Heart left ventricle (tissue), 16 donors: ENCODE measurements around the gene CCDC92. TPM values are rescaled to one million over a fixed set of nuclear protein-coding genes. Genes with fewer than 3 reads are reported as not detected.

ENCODE experiments used
- ATAC-seq, 4 donors: fragments of 200-7000 bp; cut with Tn5 transposase; one replicate each; pipeline ENCODE4 v1.9.1; 2020 to 2022; ENCODE audit warnings: moderate library complexity in 4 of 4, mild to moderate bottlenecking in 3 of 4, moderate number of reproducible peaks in 1 of 4
- DNase-seq, 5 donors: peaks; one replicate each; pipeline ENCODE4 v3.0.0-alpha.2; 2020
- H3K27ac ChIP-seq, 12 donors: fragments of 200-600 bp; sonication (generic) in 4 of 12; one replicate each; pipeline versions ENCODE4 v1.5.0 to v1.8.0; 2016 to 2022; ENCODE audit warnings: mild to moderate bottlenecking in 2 of 12
- H3K27me3 ChIP-seq, 9 donors: fragments of 200-600 bp; sonication (generic) in 2 of 9; one replicate each; pipeline versions ENCODE4 v1.5.1 to v1.8.0; 2016 to 2022; ENCODE audit warnings: mild to moderate bottlenecking in 3 of 9
- H3K36me3 ChIP-seq, 9 donors: fragments of 200-600 bp; sonication (generic) in 2 of 9; one replicate each; pipeline versions ENCODE4 v1.5.0 to v1.8.0; 2018 to 2022; ENCODE audit warnings: mild to moderate bottlenecking in 2 of 9
- H3K4me1 ChIP-seq, 12 donors: fragments of 200-600 bp; sonication (generic) in 4 of 12; one replicate each; pipeline versions ENCODE4 v1.5.0 to v1.8.0; 2016 to 2022; ENCODE audit warnings: mild to moderate bottlenecking in 3 of 12
- H3K4me3 ChIP-seq, 12 donors: fragments of 200-600 bp; sonication (generic) in 4 of 12; one replicate each; pipeline versions ENCODE4 v1.5.0 to v1.8.0; 2017 to 2022; ENCODE audit warnings: mild to moderate bottlenecking in 9 of 12, moderate library complexity in 4 of 12
- H3K9me3 ChIP-seq, 12 donors: fragments of 200-600 bp; sonication (generic) in 4 of 12; one replicate each; pipeline versions ENCODE4 v1.5.0 to v1.8.0; 2016 to 2022; ENCODE audit warnings: mild to moderate bottlenecking in 1 of 12
- POLR2A ChIP-seq, 2 donors: fragments of 450-650 bp; IDR thresholded peaks; one replicate each; pipeline ENCODE4 v1.6.1; 2017; ENCODE audit warnings: antibody characterized with exemption in 2 of 2, mild to moderate bottlenecking in 2 of 2, moderate library complexity in 2 of 2
- WGBS, 4 donors: extraction: QIAGEN DNeasy Blood & Tissue Kit in 2 of 4; methylation state at CpG; one replicate each; pipeline versions ENCODE4 v1.1.5 to v1.1.7; 2013 to 2018; 5-methylcytosine and 5-hydroxymethylcytosine counted together
- intact Hi-C, 10 donors: fragments of 100-400 bp; cut with DNase I; formaldehyde crosslinking; loops; one replicate each; pipeline versions ENCODE4 v1.11.1 to v1.14.2; 2022
- polyA plus RNA-seq, 2 donors: library from polyadenylated mRNA; stranded (reverse); fragments of 200-250 nt; gene quantifications; one replicate each; pipeline ENCODE4 v1.2.3, GENCODE V29; 2013
- total RNA-seq, 9 donors: library from RNA; depleted of rRNA in 2 of 9; stranded (reverse); fragments of >200 nt in 2 of 9; fragmentation: NEBNext Ultra II Directional in 3 of 9; extraction: Animal tissue kit (Norgen Biotek cat#: 25700) in 3 of 9; gene quantifications; one replicate each; pipeline versions ENCODE4 v1.1.0 to v1.2.4, GENCODE V29; 2016 to 2023
- TF ChIP-seq, protein P1 (sequence below), 12 donors: fragments of 200-600 bp; sonication (generic) in 4 of 12; IDR thresholded peaks; one replicate each; pipeline versions ENCODE4 v1.5.0 to v1.8.0; 2018 to 2022; ENCODE audit warnings: antibody characterized with exemption in 12 of 12, mild to moderate bottlenecking in 5 of 12
- donor health status: ischemic (EF 13 %, LVEDD 7.1; RV severe dilation, severe dysfunction).
- donor health status: healthy with polysubstance abuse.
- donor health status: DM: no; HTN: yes; CAD: no.
- donor health status: DM: no; HTN: no; CAD: no.
- donor health status: ischemic (EF 25% LVEDD 6.9; RV normal size, moderate dysfunction).
- donor health status: ischemic (EF 25% LVEDD 5.7; RV mildly dilated, moderate dysfunction).
- donor health status: healthy.
- donor health status: DM: yes; HTN: yes; CAD: no.
- donor health status: ischemic (EF 35%, LVEDD 5.7; RV mildly dilated, moderate dysfunction).
- donor health status: nonischemic (EF 11% LVEDD 7.7; RV severe dilation, severe dysfunction).
- donor health status: DM: yes; HTN: yes; CAD: no.
- donor health status: PGD.
- donor health status: ischemic (EF 29% LVEDD 5.4; RV normal size, mild dysfunction).
- donor health status: nonischemic (EF 23%, LVEDD 6.1; RV moderate dilation, normal function).

The CCDC92 gene
- total and polyA plus RNA-seq, 11 donors = 37.8 to 86.1 (median 58.1) TPM

DNA sequence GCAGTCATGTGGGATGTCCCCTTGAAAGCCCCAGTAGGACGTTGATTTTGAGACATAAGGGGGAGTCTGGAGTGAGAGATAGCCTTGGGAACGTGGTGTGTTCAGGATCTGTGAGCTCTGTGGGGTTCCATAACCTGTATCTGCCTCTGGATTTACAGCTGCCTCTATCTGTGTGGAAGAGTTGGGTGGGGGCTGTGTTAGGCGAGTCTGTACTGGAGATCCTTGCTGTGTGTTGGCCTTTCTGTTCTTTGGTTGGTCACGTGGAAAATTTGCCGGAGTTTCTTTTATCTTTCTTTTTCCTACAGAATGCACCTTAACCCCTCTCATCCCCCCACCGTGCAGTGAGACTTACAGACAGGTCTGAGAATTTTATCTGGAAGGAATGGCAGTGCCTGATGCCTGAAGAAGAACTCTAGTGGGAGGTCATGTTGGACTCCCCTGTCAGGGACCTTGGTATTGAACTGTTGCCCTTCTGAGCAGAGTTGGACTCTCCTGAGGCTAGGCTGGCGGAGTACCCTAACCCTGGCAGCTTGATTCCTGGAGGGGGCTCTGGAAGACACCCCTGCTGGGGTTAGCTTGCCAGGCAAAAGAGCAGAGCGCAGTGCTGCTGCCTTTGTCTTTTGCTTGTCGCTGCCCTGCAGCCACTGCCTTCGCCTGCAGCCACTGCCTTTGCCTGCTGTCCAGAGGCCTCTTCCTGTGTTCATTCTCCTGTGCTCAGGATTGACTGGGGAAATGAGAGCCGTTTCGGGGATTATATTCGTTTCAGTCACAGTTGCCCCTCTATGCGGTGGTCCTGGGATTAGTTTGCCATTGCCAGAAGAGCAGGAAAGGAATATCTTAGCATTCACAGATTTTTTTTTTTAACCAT is 34.4 kb upstream of the CCDC92 start:
- no peak for TF ChIP-seq POLR2A (IDR thresholded peaks at IDR 0.05)
- TF ChIP-seq, protein P1, sequence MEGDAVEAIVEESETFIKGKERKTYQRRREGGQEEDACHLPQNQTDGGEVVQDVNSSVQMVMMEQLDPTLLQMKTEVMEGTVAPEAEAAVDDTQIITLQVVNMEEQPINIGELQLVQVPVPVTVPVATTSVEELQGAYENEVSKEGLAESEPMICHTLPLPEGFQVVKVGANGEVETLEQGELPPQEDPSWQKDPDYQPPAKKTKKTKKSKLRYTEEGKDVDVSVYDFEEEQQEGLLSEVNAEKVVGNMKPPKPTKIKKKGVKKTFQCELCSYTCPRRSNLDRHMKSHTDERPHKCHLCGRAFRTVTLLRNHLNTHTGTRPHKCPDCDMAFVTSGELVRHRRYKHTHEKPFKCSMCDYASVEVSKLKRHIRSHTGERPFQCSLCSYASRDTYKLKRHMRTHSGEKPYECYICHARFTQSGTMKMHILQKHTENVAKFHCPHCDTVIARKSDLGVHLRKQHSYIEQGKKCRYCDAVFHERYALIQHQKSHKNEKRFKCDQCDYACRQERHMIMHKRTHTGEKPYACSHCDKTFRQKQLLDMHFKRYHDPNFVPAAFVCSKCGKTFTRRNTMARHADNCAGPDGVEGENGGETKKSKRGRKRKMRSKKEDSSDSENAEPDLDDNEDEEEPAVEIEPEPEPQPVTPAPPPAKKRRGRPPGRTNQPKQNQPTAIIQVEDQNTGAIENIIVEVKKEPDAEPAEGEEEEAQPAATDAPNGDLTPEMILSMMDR (IDR thresholded peaks at IDR 0.05) = no peak
- H3K27ac ChIP-seq = no peak overlapping the region
- 70 to 78% (median 75%) methylated on average over 14 of the region's 14 CpGs for WGBS, 4 donors
- no peak overlapping the region for H3K4me3 ChIP-seq
- peaks cover 0 to 52% (median 27%) of the 10 kb centered on the region in 9 donors for H3K36me3 ChIP-seq
- intact Hi-C loops = no loop called here
- H3K4me1 ChIP-seq = peaks cover 0 to 55% (median 19%) of the 10 kb centered on the region in 12 donors
- no peak for ATAC-seq
- H3K27me3 ChIP-seq = no peaks in the 10 kb centered on the region
- no peak for DNase-seq
- H3K9me3 ChIP-seq = no peaks in the 10 kb centered on the region

- ATAC-seq = no peak
- intact Hi-C loops = no loop called here
- H3K9me3 ChIP-seq = no peaks in the 10 kb centered on the region
- TF ChIP-seq POLR2A (IDR thresholded peaks at IDR 0.05) = no peak
- TF ChIP-seq, protein P1 (IDR thresholded peaks at IDR 0.05) = no peak
- H3K27me3 ChIP-seq = no peaks in the 10 kb centered on the region
- no peak overlapping the region for H3K27ac ChIP-seq
- no peak overlapping the region for H3K4me3 ChIP-seq
- no peak for DNase-seq
- WGBS, 4 donors = 69 to 77% (median 73%) methylated on average over 11 of the region's 11 CpGs
- peaks cover 0 to 52% (median 25%) of the 10 kb centered on the region in 9 donors for H3K36me3 ChIP-seq
- peaks cover 0 to 63% (median 23%) of the 10 kb centered on the region in 12 donors for H3K4me1 ChIP-seq
Measured at GRCh38 chr12:124006085-124006845, 33.6 kb upstream of the CCDC92 start.

GRCh38 chr12:124004233-124004875 is 31.7 kb upstream of the CCDC92 start:
- Histone ChIP-seq H3K4me3 (no peak overlapping the region), H3K4me1 (peaks cover 0 to 68% (median 23%) of the 10 kb centered on the region in 12 donors), H3K9me3 (no peaks in the 10 kb centered on the region), H3K27me3 (no peaks in the 10 kb centered on the region), H3K27ac (no peak overlapping the region), H3K36me3 (peaks cover 0 to 56% (median 21%) of the 10 kb centered on the region in 9 donors)
- ATAC-seq = peak in 1 of 4 donors; percentile 31
- DNase-seq = no peak
- 85 to 88% (median 88%) methylated on average over 9 of the region's 9 CpGs for WGBS, 4 donors
- no peak for TF ChIP-seq POLR2A (IDR thresholded peaks at IDR 0.05)
- TF ChIP-seq, protein P1 (IDR thresholded peaks at IDR 0.05) = no peak
- intact Hi-C loops = no loop called here
